ENCODE data around the gene COG5.

The COG5 gene

DNA sequence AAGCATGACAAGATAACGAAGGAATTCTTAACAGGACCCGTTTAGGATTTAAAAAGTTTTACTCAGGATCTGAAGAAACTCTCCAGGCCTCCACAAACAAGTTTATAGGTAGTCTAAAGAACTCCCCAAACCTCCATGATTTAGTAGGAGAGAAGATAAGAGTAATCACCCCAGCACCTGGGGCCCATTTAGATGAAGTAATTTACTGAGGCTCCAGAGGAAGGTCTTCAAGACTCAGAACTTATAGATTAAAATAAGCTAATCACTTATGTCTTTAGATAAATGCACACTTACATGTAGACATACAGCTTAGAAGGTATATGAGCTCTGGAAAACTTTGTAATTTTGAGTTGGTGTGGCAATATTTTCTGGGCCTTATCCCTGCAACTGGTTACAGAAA is 271.1 kb downstream of the COG5 start:
- H3K27me3 ChIP-seq, result no peaks in the 10 kb centered on the region
- H3K4me3 ChIP-seq (ENCODE audit: low read depth in 1 of 2, low read length in 1 of 2), result no peak overlapping the region
- H3K36me3 ChIP-seq, result no peaks in the 10 kb centered on the region
- no peaks in the 10 kb centered on the region for H3K4me1 ChIP-seq (ENCODE audit: control insufficient read depth in 1 of 2, insufficient read depth in 1 of 2, low read depth in 1 of 2, low read length in 1 of 2)
- H3K27ac ChIP-seq, result no peak overlapping the region
- H3K9me3 ChIP-seq, result no peaks in the 10 kb centered on the region
- TF ChIP-seq CTCF (IDR thresholded peaks at IDR 0.05), result no peak

DNA sequence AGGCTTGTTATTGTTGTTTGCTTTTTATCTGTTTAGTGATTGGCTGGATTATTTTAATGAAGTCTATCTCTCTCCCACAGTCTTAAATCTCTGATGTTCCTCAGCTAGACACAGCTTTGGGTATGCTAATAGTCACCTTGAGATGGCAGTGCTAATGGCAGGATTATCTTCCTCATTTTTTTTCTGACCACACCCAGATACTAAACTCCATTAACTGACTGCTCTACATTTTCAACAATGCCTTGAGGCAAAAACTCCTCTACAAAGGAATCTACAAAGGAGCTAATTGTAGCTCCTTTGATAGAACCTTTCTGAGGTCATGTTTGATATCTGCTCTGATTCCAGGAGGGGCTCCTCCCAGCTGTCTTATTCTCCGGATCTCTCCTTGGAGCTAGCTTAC is 272.3 kb downstream of the COG5 start:
- no peaks in the 10 kb centered on the region for H3K36me3 ChIP-seq
- H3K27ac ChIP-seq, result no peak overlapping the region
- H3K27me3 ChIP-seq, result no peaks in the 10 kb centered on the region
- no peaks in the 10 kb centered on the region for H3K4me1 ChIP-seq (ENCODE audit: control insufficient read depth in 1 of 2, insufficient read depth in 1 of 2, low read depth in 1 of 2, low read length in 1 of 2)
- H3K4me3 ChIP-seq (ENCODE audit: low read depth in 1 of 2, low read length in 1 of 2), result no peak overlapping the region
- H3K9me3 ChIP-seq, result no peaks in the 10 kb centered on the region
- no peak for TF ChIP-seq CTCF (IDR thresholded peaks at IDR 0.05)

DNA sequence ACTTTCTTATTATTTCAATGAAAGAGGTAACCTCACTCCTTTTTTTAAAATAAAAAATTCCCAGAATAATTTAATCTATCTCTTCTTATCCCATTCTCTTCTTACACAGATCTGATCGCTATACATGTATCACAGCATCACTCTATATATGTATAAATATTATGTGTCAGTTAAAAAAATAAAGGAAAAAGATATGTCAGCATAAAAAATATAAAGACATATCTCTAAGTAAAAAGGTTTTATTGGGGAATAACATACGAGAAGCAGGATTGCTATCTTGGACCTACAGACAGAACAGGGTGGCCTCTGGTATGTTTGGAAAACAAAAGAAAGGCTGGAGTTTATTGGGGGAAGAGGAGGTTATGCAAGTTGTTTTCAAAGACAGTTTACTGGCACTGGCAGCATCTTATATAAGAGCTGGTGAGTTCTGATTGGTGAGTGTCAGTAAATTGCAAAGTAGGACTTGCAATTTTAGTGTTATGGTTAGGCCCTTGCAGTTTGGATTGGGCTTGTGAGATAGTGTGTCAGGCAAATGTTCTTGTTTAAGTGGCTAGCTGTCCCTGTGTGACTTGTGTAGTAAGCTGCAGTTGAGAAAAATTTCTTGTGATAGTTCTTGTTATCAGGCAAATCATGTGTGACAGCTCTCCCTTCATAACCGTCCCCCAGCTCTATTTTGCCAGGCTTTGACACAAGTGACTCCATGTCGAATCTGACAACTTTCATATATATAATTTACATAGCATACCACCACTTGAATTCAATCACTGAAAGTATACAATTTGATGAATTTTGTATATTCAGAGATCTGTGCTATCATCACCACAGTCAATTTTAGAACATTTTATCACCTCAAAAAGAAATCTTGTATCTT is 276.7 kb downstream of the COG5 start:
- Histone ChIP-seq H3K9me3 (no peaks in the 10 kb centered on the region), H3K27me3 (no peaks in the 10 kb centered on the region), H3K27ac (no peak overlapping the region), H3K4me1 (ENCODE audit: control insufficient read depth in 1 of 2, insufficient read depth in 1 of 2, low read depth in 1 of 2, low read length in 1 of 2) (no peaks in the 10 kb centered on the region), H3K4me3 (ENCODE audit: low read depth in 1 of 2, low read length in 1 of 2) (no peak overlapping the region), H3K36me3 (no peaks in the 10 kb centered on the region)
- TF ChIP-seq CTCF (IDR thresholded peaks at IDR 0.05), result no peak

- Histone ChIP-seq H3K36me3 (no peaks in the 10 kb centered on the region), H3K9me3 (no peaks in the 10 kb centered on the region), H3K4me3 (ENCODE audit: low read depth in 1 of 2, low read length in 1 of 2) (no peak overlapping the region), H3K27ac (no peak overlapping the region), H3K27me3 (no peaks in the 10 kb centered on the region), H3K4me1 (ENCODE audit: control insufficient read depth in 1 of 2, insufficient read depth in 1 of 2, low read depth in 1 of 2, low read length in 1 of 2) (no peaks in the 10 kb centered on the region)
- TF ChIP-seq CTCF (IDR thresholded peaks at IDR 0.05), result no peak
These were observed 278.7 kb downstream of the COG5 start for GRCh38 chr7:107284911-107285479.

DNA sequence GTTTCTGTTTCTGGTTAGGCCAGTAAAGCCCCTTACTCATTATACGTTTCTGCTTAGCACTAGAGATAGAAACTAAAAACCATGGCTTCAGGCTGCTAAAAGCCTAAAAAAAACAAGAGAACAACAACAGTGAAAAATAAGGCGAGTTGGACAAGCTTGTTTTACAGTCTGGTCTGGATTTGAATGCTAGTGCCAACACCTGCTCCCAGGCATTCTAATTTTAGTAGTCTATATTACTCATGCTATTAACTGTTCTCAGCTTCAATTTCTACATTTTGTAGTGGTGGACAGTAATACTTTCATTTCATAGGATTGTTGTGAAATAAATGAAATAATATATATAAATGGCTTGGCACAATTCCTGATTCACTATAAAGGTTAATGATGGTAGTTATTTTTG is 286.4 kb downstream of the COG5 start:
- Histone ChIP-seq H3K4me1 (ENCODE audit: control insufficient read depth in 1 of 2, insufficient read depth in 1 of 2, low read depth in 1 of 2, low read length in 1 of 2) (no peaks in the 10 kb centered on the region), H3K4me3 (ENCODE audit: low read depth in 1 of 2, low read length in 1 of 2) (no peak overlapping the region), H3K27me3 (no peaks in the 10 kb centered on the region), H3K36me3 (no peaks in the 10 kb centered on the region), H3K27ac (no peak overlapping the region), H3K9me3 (no peaks in the 10 kb centered on the region)
- no peak for TF ChIP-seq CTCF (IDR thresholded peaks at IDR 0.05)

Data from neutrophil (primary cell).